HG03432 (cell line): Measurements from ENCODE around the gene REEP1.

Experiments
- ATAC-seq: cut with Tn5 transposase; IDR thresholded peaks from one replicate; pipeline ENCODE4 v1.9.1; 2021; ENCODE audit warnings: mild to moderate bottlenecking, moderate library complexity; ENCODE audit not compliant: unreplicated experiment

Gene REEP1

GRCh38 chr2:86284987-86285386 is 52.4 kb downstream of the REEP1 start:
- ATAC-seq = no peak

- ATAC-seq = no peak
Observed at GRCh38 chr2:86284401-86284841, 53.0 kb downstream of the REEP1 start.

DNA sequence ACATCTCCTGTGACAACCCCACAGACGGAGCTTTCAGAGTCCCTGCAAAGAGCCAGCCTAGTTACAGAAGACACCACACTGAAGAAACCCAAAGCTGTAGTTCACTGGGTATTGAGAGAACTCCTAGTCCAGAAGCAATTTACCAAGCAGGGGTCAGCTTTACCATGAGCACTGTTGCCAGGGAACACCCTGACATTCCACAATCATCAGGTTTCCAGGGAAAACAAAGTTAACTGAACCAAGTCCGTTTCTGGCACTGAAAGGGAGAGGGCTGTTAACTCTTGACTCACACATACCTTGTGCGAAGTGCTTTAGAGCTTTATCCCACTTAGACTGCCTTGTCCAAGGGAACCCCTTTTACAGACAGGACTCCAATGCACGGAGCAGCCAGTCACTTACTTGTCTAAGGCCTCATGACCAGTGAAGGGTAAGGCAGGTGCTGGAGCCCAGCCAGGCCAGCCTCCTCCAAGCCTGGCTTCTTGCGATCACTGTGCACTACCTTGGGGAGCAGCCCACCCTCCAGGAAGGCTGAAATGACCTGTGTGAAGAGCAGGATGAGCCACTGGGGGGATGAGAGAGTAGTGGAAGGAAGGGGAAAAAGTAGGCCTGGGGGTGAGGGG is 53.9 kb downstream of the REEP1 start:
- ATAC-seq = no peak

GRCh38 chr2:86281066-86281700 is 56.2 kb downstream of the REEP1 start:
- ATAC-seq = no peak

DNA sequence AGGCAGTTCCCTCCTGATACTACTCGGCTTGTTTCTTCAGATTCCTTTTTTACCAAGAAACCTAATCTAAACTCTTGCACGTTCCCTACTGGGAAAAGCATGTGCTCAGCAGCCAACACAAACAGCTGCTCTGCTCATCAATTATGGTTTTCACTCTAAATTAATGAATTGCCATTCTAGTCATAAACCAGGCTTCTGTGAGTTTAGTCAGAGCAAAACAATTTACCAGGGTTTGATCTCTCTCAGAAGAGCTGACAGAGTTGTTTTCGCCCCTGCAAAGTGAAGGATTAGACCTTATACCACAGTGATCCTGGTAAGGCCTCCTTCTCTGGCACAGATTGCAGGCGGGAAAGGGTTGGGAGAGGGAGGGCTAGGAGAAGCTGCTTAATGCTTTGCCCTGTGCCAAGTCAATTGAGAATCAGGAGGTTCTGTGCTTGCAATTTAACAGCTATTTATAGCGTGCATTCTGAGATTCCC is 57.2 kb downstream of the REEP1 start:
- no peak for ATAC-seq

DNA sequence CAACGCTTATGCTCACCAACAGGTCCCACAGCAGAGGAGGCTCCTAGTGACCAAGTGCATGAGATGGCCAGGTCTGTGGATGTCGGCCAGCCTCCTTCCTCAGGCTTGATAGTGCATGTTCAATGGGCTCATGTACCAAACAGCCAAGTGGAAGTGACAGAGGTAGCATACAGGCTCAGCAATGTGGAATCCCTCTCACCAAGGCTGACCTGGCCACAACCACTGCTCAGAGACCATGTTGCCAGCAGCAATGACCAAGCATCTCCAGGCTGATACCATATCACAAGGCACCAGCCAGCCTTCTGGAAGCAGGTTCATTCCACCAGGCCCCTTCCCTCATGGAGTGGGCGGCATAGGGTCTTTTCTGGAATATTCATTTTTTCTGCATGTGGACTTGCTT is 61.5 kb downstream of the REEP1 start:
- no peak for ATAC-seq

DNA sequence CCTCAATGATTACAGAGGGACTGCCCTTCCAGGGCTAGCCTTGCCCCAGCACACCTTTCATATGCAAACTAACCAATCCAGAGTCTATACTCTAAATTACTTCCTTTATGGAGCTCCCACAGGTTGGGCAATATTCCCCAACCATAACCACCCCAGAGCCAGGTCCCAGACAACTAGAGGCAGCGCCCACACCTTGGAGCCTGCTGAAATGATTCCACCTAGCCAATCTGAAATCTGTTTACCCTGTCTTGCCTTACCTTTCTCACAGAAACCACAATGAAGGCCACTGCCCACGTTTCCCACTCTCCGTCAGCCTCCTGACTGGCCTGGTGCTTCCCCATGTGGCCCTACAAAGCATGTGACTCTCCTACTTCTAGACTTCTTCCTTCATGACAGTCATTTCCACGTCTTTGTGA is 62.0 kb downstream of the REEP1 start:
- ATAC-seq = peak; percentile 33

GRCh38 chr2:86274918-86275275 is 62.5 kb downstream of the REEP1 start:
- peak; percentile 81 for ATAC-seq

DNA sequence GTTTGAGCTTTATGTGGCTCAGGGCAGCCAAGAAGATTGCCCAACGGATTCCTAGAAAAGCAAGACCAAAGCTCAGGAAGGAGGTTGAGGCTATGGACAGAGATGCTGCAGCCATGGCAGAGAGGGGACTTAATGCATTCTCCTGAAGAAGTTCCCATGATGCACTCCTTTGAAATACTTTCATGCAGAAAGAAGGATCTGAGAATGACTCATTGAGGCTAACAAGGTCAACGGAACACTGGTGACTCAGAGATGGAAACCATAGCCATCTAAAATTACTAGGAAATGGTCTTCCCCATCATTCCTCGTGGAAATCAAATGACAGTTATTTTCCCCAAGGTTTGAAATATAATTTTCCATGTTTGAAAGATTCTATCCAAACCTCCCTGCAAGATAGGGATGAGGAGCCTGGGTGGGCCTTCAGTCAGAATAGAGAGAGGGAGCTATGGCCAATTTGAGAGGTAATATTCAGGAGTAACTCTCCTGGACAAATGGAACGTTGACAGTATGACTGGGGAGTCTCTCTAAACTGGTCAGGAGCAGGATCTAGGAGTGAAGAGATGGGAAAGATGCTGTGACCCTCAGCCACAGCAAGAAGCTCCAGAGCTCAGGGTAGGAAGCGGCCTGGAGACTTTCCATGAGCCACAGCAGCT is 63.0 kb downstream of the REEP1 start:
- ATAC-seq = peak; percentile 55

- no peak for ATAC-seq
Observed at GRCh38 chr2:86272111-86272510, 65.3 kb downstream of the REEP1 start.

GRCh38 chr2:86271248-86271647 is 66.2 kb downstream of the REEP1 start:
- no peak for ATAC-seq

GRCh38 chr2:86263956-86264355 is 73.5 kb downstream of the REEP1 start:
- ATAC-seq = no peak

GRCh38 chr2:86260978-86261377 is 76.4 kb downstream of the REEP1 start:
- ATAC-seq = no peak

DNA sequence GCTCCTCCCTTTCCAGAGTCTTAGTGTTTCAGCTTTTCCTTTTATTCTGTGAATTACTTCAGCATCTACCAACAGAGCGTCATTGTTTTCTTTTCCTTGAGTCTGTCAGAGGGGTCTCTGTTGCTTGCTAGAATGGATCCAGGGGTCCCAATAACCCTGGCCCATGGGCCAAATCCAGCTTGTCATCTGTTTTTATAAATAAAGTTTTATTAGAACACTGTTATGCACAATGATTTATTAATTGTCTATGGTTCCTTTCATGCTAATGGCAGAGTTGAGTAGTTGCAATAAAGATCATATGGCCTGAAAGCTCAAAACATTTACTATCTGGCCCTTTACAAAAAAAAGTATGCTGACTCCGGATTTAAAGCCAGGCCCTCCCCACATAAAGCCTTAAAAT is 79.3 kb downstream of the REEP1 start:
- no peak for ATAC-seq

DNA sequence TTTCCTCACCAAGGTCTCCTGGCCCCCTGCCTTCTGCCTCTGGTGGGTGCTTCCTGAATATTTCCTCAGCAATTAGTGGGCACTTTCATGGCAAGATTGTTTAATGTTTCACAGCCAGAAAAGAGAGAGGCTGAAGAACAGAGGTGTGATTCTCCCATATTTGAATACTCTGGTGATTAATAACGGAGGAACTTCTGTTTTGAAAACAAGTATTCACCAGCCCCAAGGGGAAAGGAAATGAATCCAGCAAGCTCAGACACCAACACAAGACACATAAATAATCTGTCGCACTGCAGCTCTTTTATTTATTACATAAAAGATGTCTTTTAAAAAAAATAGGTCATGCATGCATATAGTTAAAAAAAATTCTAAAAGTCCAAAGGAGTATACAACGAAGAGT is 80.4 kb downstream of the REEP1 start:
- ATAC-seq = no peak

GRCh38 chr2:86256300-86256699 is 81.1 kb downstream of the REEP1 start:
- ATAC-seq = no peak

- no peak for ATAC-seq
Observed at GRCh38 chr2:86254576-86255538, 82.6 kb downstream of the REEP1 start.

GRCh38 chr2:86253424-86253823 is 84.0 kb downstream of the REEP1 start:
- ATAC-seq = no peak

- ATAC-seq = no peak
Observed at GRCh38 chr2:86251840-86252266, 85.6 kb downstream of the REEP1 start.

DNA sequence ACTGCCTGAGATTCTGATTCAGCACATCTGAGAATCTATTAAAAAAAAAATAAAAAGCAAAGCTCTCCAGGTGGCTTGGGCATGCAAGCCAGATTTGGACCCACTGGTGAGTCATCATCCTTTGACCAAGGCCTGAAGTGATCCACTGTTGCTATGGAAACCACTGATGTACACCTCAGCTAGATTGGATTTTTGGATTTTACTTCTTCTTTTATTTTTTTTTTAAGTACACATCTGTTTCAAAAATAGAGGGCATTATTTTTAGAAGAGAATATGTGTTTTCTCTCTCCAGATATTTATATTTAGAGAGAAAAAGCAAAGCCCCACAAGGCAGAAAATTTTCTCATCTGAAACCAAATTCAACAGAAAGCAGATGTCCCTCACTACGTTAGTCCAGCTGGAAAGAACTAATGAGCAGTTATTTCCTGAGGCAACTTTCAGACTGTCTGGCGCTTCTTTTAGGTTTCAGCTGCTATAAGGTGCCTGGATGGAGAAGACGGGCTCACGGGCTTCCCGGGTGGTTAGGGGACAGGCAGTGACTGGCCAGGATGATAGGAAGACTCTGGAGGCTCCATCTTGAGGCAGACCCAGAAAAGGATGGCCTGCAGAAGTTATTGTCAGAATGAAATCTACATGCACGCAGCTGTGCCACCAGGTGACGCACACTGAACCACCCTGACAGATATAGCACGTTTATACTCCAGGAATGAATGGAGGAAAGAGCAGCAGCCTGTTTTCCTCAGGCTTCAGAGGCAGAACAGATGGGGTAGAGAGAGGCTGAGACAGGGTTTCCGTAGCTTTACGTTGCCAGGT is 87.6 kb downstream of the REEP1 start:
- ATAC-seq = peak; percentile 75
